Activated naive CD8-positive, alpha-beta T cell treated with anti-CD3 and anti-CD28 coated beads, Interleukin-2, amount 50 U/mL, for 16 hours (primary cell): ENCODE data around the gene ALDH3B1.

Experiments used
- DNase-seq: peaks from one replicate; pipeline ENCODE4 v3.0.0-alpha.2; 2020; ENCODE audit warnings: low read depth, low spot score

ALDH3B1 gene

GRCh38 chr11:68043349-68044144, 33.4 kb downstream of the ALDH3B1 start:
- no peak for DNase-seq

DNA sequence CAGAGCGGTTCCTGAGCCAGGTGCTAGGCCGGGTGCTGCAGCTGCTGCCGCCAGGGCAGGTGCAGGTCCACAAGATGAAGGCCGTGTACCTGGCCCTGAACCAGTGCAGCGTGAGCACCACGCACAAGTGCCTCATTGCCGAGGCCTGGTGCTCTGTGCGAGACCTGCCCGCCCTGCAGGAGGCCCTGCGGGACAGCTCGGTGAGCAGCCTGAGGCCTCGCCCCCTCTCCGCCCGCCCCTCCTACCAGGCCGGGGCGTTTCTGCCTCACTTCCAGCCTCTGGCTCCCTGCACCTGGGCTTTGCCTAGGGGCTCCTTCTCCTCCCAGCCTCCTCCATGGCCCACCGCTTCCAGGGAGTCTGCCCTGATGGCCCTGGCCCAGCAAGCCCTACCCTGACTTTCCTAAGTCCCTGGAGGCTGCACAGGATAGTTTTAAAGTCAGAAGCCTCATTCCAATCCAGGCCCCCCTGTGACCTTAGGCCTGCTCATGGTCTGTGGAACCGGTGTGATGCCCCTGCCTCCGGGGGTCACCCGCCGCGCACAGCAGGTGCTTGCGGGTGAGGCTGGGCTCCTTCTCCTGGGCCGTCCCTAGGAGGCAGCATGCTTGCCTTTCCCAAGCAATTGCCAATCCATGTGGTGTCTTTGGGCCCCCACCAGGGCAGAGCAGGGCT, 34.2 kb downstream of the ALDH3B1 start:
- DNase-seq, result no peak

- no peak for DNase-seq
These were observed 34.8 kb downstream of the ALDH3B1 start for GRCh38 chr11:68044898-68045351.

DNA sequence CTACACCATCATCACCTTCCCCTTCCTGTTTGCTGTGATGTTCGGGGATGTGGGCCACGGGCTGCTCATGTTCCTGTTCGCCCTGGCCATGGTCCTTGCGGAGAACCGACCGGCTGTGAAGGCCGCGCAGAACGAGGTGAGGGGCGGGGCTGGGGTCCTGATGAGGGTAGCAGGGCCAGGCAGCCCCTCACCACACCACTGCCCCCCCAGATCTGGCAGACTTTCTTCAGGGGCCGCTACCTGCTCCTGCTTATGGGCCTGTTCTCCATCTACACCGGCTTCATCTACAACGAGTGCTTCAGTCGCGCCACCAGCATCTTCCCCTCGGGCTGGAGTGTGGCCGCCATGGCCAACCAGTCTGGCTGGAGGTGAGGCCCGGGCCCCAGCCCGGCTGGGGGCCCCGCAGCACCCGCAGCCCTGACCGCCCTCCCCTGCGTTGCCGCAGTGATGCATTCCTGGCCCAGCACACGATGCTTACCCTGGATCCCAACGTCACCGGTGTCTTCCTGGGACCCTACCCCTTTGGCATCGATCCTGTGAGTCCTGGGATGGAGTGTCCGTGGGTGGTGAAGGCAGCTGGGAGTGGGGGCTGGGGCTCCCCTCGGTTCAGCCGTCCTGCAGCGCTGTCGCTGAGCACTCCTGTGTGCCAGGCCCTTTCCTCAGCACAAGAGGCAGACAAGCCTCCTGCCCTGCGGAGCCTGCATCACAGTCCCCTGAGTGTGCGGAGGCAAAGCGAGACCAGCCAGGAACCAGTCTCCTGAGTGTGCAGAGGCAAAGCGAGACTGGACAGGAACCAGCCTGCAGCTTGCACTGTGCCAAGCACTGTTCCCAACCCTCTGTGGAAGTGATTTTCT, 37.5 kb downstream of the ALDH3B1 start:
- DNase-seq, result no peak

GRCh38 chr11:68048681-68049508, 38.8 kb downstream of the ALDH3B1 start:
- no peak for DNase-seq

- DNase-seq, result no peak
These were observed 39.6 kb downstream of the ALDH3B1 start for GRCh38 chr11:68049509-68050370.

- DNase-seq, result no peak
These were observed 40.3 kb downstream of the ALDH3B1 start for GRCh38 chr11:68050371-68050841.

GRCh38 chr11:68051191-68052136, 41.3 kb downstream of the ALDH3B1 start:
- no peak for DNase-seq

GRCh38 chr11:68052137-68052873, 42.2 kb downstream of the ALDH3B1 start:
- DNase-seq, result no peak

- no peak for DNase-seq
These were observed 43.0 kb downstream of the ALDH3B1 start for GRCh38 chr11:68053117-68053516.

GRCh38 chr11:68053981-68054812, 44.1 kb downstream of the ALDH3B1 start:
- DNase-seq, result no peak

DNA sequence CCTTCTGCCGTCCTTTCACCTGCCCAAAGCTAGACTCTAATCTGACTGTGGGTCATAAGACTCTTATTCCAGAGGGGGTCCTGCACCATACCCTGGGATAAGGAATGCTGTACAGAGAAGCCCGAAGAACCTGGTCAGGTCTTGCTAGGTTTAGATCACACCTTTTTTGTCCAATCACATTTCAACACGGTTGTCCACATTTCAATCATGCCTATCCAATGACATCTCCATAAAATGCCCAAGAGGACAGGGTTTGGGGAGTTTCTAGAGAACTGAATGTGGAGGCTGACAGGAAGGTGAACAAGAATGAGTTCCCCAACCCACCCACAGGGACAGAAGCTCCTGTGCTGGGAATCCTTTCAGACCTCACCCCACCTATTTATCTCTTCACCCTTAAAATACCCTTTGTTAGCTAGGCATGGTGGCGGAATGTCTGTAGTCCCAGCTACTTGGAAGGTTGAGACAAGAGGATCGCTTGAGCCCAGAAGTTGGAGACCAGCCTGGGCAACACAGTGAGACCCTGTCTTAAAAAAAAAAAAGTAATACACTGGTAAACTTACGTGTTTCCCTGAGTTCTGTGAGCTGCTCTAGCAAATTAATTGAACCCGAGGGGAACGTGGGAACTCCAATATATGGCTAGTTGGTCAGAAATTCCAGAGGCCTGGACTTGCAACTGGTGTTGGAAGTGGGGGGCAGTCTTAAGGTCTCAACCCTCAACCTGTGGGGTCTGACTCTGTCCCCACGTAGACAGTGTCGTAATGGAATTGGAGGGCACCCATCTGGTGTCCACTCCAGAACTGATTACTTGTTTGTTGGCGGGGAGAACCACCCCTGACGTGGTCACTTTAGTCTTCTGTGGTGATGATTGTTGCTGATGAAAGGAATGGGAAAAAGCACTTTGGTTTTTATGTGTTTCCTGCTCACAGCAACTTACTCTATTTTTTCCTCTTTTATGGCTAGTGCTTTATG, 46.5 kb downstream of the ALDH3B1 start:
- no peak for DNase-seq

DNA sequence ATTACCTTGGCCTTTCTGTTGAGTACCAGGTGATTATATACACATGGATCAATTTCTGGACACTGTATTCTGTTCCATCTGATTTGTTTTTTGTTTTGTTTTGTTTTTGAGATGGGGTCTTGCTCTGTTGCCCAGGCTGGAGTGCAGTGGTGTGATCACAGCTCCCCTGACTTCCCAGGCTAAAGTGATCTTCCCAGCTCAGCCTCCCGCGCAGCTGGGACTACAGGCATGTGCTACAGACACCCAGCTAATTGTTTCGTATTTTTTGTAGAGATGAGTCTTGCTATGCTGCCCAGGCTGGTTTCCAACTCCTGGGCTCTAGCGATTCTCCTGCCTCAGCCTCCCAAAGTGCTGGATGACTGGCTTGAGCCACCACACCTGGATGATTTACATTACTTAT, 47.7 kb downstream of the ALDH3B1 start:
- DNase-seq, result no peak

DNA sequence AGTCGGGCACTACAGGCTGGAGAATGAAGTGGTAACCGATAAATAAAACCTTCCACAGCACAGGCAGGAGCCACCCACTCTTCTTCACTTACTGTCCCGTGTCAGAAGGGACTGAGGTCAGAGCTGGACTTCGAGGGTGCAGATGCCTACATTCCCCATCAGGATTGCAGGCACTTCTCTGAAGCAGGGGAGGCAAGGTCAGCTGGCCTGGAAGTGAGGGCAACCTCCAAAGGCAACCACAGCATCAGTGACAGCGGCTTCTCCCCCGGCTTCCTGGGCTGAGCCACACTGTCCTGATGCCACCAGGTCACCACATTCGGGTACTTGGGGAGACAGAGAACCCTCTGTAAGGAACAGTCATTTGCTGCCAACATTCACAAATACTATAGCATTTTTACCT, 51.4 kb downstream of the ALDH3B1 start:
- DNase-seq, result no peak

- DNase-seq, result no peak
These were observed 54.8 kb downstream of the ALDH3B1 start for GRCh38 chr11:68064926-68065325.

DNA sequence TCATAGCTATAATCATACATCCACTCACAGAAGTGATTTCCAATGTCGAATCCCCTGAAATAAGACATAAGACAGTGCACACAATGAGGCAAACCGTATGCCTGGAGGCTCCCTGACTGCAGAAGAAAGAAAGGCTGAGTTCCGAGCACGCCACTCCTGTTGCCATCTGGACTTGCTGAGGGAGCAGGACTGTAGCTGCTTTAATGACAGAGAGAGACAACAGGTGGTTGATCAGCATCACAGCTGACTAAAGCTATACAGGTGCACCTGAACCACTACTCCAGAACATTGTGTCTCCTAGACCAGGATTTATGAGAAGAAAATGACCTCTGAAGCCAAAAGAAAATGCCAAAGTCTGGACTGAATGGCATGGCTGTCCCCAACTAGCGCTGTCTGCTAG, 55.7 kb downstream of the ALDH3B1 start:
- no peak for DNase-seq
